Epidermal melanocyte (primary cell): Measurements from ENCODE around the gene S100A16.
"Not testable (repeated sequence)": the region's sequence is repeated elsewhere in the genome, so short reads cannot be mapped to it uniquely, and the experiment has no call there.

ENCODE experiments used
- DNase-seq: peaks from one replicate; pipeline ENCODE4 v3.0.0; 2011; ENCODE audit warnings: low spot score; ENCODE audit not compliant: insufficient read length

S100A16 gene

DNA sequence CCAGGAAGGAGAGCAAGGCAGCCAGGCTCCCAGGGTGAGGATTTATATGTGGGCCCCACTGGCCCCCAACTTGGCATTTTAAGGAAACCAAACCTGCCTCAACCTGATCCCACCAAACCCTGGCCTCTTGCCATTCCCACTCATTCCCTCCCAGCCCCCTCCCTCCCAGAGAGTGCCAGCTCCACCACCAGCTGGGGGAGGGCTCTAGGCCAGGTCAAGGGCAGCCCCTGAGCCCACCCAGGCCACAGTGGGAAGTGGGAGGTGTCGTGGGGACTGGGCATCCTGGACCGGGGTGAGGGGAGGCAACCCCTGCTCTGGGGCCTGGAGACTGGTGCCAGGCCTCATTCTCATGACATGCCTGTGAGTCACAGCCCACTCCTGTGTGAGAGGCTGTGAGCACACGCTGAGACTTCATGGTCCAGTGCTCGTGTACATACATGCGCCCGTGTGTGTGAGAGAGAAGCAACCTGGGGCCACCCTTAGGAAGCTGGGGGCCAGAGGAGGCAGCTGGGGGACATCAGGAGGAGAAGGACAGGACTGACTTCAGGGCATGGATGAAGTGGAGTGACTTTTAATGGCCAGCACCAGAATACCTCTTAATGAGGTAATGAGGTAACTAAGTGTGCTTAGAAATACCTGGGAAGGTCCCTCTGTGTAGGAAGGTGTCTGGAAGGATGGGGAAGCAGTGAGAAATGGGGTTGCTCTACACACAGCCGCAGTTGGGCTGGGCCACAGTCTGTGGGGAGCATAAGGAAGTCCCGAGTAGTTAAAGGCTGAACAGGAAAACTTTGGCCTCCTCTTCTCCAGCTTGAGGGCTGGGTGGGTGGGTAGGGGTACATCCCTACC, 47.2 kb downstream of the S100A16 start, which contains the start of gene S100A2:
Gene S100A2, minus strand, starts transcription at position 316 of the 846 bp plus-strand sequence. CDS start 1,967 bp downstream, outside the sequence.
- no peak for DNase-seq

DNA sequence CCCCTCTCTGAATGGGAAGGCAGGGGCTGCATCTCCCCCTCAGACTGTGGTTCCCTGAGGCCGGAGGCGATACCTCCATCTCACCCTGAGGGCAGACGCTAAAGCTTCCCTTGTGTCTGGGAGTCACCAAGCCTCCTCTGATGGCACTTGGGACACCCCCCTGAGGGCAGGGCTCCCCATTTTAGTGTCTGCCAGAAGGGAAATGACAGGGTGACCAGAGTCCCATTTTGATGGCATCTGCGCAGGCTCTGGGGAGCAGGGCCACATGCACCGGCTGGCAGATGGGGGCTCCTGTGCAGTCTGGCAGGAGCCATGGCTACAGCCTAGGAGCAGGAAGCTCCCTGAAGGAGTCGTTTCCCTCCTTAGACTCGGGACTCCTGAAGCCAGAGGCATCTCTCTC, 48.9 kb downstream of the S100A16 start:
- DNase-seq = no peak

DNA sequence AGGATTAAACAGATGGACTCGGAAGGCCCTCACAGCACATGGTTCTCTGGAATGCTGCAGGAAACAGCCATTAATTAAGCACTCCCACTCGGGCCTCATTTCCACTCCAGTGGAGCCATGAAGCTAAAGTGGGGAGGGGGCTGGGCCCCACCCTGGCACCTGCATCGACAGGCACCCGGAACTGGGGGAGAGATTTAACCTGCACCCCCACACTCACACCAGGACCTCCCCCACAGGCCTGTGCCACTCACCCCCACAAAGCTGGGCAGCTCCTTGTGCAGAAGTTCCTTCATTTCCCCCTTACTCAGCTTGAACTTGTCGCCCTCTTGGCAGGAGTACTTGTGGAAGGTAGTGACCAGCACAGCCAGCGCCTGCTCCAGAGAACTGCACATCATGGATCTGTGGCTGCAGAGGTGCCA, 49.4 kb downstream of the S100A16 start:
- DNase-seq = no peak

DNA sequence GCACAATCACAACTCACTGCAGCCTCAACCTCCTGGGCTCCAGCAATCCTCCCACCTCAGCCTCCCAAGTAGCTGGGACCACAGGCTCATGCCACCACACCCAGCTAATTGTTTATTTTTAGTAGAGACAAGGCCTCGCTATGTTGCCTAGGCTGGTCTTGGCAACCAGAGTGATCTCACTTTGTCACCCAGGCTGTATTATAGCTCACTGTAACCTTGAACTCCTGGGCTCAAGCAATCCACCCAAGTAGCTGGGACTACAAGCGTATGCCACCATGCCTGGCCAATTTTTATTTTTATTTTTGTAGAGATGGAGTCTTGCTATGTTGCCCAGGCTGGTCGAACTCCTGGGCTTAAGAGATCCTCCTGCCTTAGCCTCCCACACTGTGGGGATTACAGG, 50.9 kb downstream of the S100A16 start:
- not testable (repeated sequence) for DNase-seq

DNA sequence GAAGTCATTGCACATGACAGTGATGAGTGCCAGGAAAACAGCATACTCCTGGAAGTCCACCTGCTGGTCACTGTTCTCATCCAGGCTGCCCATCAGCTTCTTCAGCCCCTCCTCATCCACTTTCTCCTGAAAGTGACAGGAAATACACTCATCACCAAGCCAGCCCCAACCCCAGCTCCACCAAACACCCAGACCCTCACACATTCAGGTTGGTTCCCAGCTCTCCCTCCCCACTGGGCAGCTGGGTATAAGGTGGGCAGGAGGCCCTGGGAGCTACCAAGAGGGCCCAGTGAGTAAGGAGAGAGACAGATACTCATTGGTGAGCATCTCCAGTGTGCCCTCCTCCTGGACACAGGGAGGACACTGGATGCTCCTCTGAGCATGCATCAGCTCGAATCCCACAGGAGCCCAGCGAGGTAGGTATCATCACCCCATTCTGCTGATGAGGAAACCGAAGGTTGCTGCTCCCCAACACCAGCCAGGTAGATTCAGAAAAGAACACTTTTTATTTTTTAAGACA, 51.4 kb downstream of the S100A16 start:
- no peak for DNase-seq

DNA sequence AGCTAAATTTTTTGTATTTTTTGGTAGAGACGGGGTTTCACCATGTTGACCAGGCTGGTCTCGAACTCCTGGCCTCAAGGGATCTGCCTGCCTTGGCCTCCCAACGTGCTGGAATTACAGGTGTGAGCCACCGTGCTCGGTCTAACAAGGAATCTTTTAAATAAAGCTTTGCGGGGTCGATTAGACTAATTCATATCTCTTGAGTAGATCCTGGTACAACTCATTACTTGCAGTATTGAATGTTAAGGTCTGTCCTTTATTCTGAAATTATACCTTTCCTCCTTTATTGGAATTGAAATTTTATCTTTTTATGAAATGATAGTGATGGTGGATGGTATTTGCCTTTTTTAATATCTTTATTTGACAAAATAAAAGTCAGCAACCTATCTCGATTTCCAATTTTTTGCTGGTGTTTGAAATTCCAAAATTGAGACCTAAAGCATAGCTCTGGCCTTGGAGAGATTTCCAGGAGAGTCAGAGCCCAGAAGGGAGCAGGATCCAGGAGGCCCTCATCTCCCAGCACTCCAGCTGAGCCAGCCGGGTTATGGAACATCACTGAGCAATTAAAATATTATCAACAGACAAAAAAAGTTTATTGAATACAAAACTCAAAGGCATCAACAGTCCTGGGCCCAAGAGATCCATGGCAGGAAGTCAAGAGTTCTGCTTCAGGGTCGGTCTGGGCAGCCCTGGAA, 52.0 kb downstream of the S100A16 start:
- DNase-seq = no peak

DNA sequence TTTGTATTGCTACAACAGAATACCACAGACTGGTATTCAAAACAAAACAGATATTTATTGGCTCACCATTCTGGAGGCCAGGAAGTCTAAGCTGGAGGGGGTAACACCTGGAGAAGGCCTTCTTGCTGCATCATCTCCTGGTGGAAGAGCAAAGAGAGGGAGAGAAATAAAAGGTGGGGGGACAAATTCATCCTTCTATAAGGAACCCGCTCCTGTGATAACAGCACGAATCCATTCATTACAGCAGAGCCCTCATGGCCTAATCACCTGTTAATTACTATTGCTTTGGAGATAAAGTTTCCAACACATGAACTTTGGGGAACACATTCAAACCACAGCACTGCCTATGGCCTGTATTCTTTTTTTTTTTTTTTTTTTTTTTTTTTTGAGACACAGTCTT, 52.7 kb downstream of the S100A16 start:
- DNase-seq = no peak

DNA sequence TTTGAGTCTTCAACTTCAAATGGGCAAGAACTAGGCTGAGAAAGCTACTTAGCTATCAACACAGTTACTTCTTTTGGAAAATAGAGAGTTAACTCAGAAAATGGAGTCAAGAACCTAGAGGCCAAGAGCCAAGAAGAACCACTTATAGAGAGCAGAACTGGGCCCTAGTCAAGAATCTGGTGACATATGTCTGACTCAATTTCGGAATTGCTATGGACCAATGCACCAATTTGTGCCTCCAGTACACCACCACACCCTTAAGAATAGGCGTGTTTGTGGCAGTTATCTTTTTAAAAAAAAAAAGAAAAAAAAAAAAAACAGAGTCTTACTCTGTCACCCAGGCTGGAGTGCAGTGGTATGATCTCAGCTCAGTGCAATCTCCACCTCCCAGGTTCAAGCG, 55.1 kb downstream of the S100A16 start:
- no peak for DNase-seq
